Measurements from ENCODE around the gene GPR161. TPM values are rescaled to one million over a fixed set of nuclear protein-coding genes. Genes with fewer than 3 reads are reported as not detected.

GPR161 gene
- total RNA-seq, 6 donors from 2014 or later = 1.0 to 13.6 (median 8.5) TPM

DNA sequence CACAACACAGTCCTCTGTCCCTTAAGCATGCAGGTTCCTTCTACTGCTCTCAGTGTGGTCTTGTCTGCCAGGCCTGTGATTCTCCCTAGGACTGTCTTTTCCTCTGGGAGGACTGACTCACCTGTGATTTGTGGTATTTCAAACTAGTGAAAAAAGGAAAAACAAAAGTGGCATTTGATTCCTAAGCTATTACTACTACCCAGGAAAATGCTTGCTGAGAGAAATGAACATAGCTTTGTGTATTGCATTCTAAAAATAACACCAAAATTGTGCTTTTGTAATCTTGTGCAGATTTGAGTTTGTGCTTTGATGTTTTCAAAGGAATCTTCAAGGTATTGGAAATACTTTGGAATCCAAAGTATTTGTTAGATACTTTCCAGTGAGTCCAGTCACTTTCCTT is 57.0 kb downstream of the GPR161 start:
- DNase-seq = no peak
- no peak for ATAC-seq (ENCODE audit: low FRiP score in 2 of 2)
- Histone ChIP-seq H3K9me3 (no peaks in the 10 kb centered on the region), H3K36me3 (peaks cover 0 to 42% (median 14%) of the 10 kb centered on the region in 4 donors), H3K27me3 (no peaks in the 10 kb centered on the region), H3K27ac (no peak overlapping the region), H3K4me3 (no peak overlapping the region), H3K4me1 (peaks cover 4 to 8% (median 6%) of the 10 kb centered on the region in 4 donors)
- TF ChIP-seq POLR2A (IDR thresholded peaks at IDR 0.05) (no peak), POLR2AphosphoS5 (IDR thresholded peaks at IDR 0.05) (no peak), CTCF (IDR thresholded peaks at IDR 0.05) (no peak), EP300 (IDR thresholded peaks at IDR 0.05) (no peak)

DNA sequence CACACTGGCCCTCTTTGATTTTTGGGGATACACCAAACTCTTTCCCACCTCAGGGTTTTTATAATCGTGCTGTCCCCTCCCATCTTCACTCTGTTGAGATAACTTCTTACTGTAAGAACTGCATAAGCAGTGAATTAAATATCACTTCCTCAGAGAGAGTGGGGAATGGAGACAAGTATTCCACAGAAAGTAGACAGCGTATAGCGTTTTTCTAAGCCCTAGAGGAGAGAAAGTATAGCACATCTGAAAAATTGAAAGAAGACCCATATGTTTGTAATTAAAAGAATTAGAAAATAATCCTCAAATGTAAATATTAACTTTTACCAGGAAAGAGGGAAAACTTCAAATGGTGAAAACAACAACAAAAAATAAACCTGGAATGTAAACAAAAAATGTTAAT is 67.3 kb downstream of the GPR161 start:
- no peak for TF ChIP-seq POLR2A (IDR thresholded peaks at IDR 0.05)
- WGBS, 2 donors = 92 to 93% methylated on average over 3 of the region's 3 CpGs

GRCh38 chr1:168065506-168065905 is 71.2 kb downstream of the GPR161 start:
- Histone ChIP-seq H3K27ac (no peak overlapping the region), H3K27me3 (no peaks in the 10 kb centered on the region), H3K4me3 (no peak overlapping the region), H3K9me3 (no peaks in the 10 kb centered on the region), H3K36me3 (peaks cover 12 to 69% (median 40%) of the 10 kb centered on the region in 4 donors), H3K4me1 (no peaks in the 10 kb centered on the region)
- DNase-seq = no peak
- no peak for ATAC-seq (ENCODE audit: low FRiP score in 2 of 2)
- WGBS, 2 donors = 91 to 96% methylated on average over 3 of the region's 3 CpGs
- TF ChIP-seq EP300 (IDR thresholded peaks at IDR 0.05) = no peak
- TF ChIP-seq POLR2A (IDR thresholded peaks at IDR 0.05) = no peak
- no peak for TF ChIP-seq CTCF (IDR thresholded peaks at IDR 0.05)
- no peak for TF ChIP-seq POLR2AphosphoS5 (IDR thresholded peaks at IDR 0.05)

More for the DNA sequence above, 67.3 kb downstream of the GPR161 start:
- no peak overlapping the region for H3K4me3 ChIP-seq
- no peaks in the 10 kb centered on the region for H3K9me3 ChIP-seq
- H3K27me3 ChIP-seq = no peaks in the 10 kb centered on the region
- H3K36me3 ChIP-seq = peaks cover 12 to 87% (median 51%) of the 10 kb centered on the region in 4 donors
- no peak for DNase-seq
- no peak overlapping the region for H3K27ac ChIP-seq
- no peaks in the 10 kb centered on the region for H3K4me1 ChIP-seq
- ATAC-seq (ENCODE audit: low FRiP score in 2 of 2) = no peak

DNA sequence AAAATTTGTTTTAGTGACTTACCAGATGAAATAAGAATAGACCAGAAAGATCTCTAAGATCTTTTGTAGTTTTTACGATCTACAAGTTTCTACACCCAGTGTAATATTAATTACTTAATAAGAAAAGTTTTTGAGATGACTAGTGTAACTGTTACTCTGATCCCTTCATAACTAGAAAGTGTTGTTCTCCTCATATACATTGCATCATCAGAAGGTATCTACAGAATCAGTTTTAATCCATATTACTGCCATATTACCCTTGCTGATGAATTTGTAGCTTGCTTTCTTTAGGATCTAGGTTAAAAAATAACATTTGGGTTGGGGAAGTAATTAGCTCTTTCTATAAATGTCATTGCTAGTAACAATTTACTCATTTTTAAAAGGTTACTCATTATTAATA is 72.5 kb downstream of the GPR161 start:
- no peak for DNase-seq
- no peaks in the 10 kb centered on the region for H3K27me3 ChIP-seq
- WGBS, 2 donors = 95 to 98% methylated on average over 1 of the region's 1 CpG
- H3K27ac ChIP-seq = no peak overlapping the region
- H3K4me3 ChIP-seq = no peak overlapping the region
- H3K4me1 ChIP-seq = no peaks in the 10 kb centered on the region
- TF ChIP-seq EP300 (IDR thresholded peaks at IDR 0.05) = no peak
- no peak for TF ChIP-seq POLR2AphosphoS5 (IDR thresholded peaks at IDR 0.05)
- no peak for TF ChIP-seq POLR2A (IDR thresholded peaks at IDR 0.05)
- TF ChIP-seq CTCF (IDR thresholded peaks at IDR 0.05) = no peak
- H3K9me3 ChIP-seq = no peaks in the 10 kb centered on the region
- peaks cover 4 to 62% (median 33%) of the 10 kb centered on the region in 4 donors for H3K36me3 ChIP-seq
- ATAC-seq (ENCODE audit: low FRiP score in 2 of 2) = no peak

DNA sequence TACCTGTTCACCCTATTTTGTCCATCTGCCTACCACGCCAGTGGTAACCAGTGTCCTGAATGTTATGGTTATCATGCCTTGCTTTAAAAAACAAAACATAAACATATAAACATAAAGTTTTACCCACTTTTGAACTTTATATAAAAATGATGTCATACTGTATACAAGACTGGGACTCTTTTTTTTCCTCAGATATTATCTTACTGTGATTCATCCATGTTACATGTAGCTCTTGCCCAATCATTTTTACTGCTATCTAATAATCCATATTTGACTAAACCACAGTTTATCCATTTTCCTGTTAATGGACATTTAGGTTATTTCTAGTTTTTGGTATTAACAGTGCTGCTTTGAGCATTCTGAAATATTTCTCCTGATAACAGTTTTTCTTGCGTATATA is 78.8 kb downstream of the GPR161 start:
- ATAC-seq (ENCODE audit: low FRiP score in 2 of 2) = no peak
- H3K36me3 ChIP-seq = peaks cover 0 to 6% (median 0%) of the 10 kb centered on the region in 4 donors
- no peaks in the 10 kb centered on the region for H3K27me3 ChIP-seq
- H3K4me3 ChIP-seq = no peak overlapping the region
- no peaks in the 10 kb centered on the region for H3K9me3 ChIP-seq
- DNase-seq = no peak
- H3K4me1 ChIP-seq = peaks cover 0 to 4% (median 0%) of the 10 kb centered on the region in 4 donors
- H3K27ac ChIP-seq = no peak overlapping the region
- WGBS, 2 donors = 98 to 100% methylated on average over 2 of the region's 2 CpGs
- TF ChIP-seq EP300 (IDR thresholded peaks at IDR 0.05) (no peak), POLR2A (IDR thresholded peaks at IDR 0.05) (no peak), POLR2AphosphoS5 (IDR thresholded peaks at IDR 0.05) (no peak), CTCF (IDR thresholded peaks at IDR 0.05) (no peak)
